CD4-positive, alpha-beta memory T cell (primary cell): ENCODE measurements around the gene PDE6A. TPM values are rescaled to one million over a fixed set of nuclear protein-coding genes. Genes with fewer than 3 reads are reported as not detected.

Experiments used
- CTCF ChIA-PET: fragments of 350-600 bp; sonication (Branson Sonifier 250); formaldehyde crosslinking; loops from one replicate; lab custom pipeline; 2021; ENCODE audit warnings: inconsistent platforms; ENCODE audit not compliant: partially characterized antibody; lab: Charles Lee
- POLR2A ChIA-PET: fragments of 350-600 bp; sonication (Branson Sonifier 250); formaldehyde crosslinking; loops from one replicate; lab custom pipeline; 2021; ENCODE audit not compliant: partially characterized antibody; lab: Charles Lee
- DNase-seq, 5 donors: peaks; one replicate each; pipeline versions ENCODE4 v3.0.0 to v3.0.0-alpha.2; 2020 to 2022; ENCODE audit warnings: mixed read lengths in 1 of 5
- H3K27ac ChIP-seq: one replicate; pipeline ENCODE4 v1.7.0; 2013; ENCODE audit warnings: low read depth, low read length
- H3K27me3 ChIP-seq: 2 replicates; pipeline ENCODE4 v1.7.0; 2013; ENCODE audit warnings: mild to moderate bottlenecking, low read length, moderate library complexity; ENCODE audit not compliant: insufficient read depth
- H3K36me3 ChIP-seq: 2 replicates; pipeline ENCODE4 v1.7.0; 2013; ENCODE audit warnings: mild to moderate bottlenecking, low read length, moderate library complexity; ENCODE audit not compliant: insufficient read depth
- H3K4me1 ChIP-seq: 2 replicates; pipeline ENCODE4 v1.7.0; 2013; ENCODE audit warnings: mild to moderate bottlenecking, low read length, moderate library complexity; ENCODE audit not compliant: insufficient read depth
- H3K4me3 ChIP-seq, 2 donors: one replicate each; pipeline ENCODE4 v1.7.0; 2013; ENCODE audit warnings: low read length in 2 of 2, mild to moderate bottlenecking in 1 of 2
- H3K9me3 ChIP-seq, 2 donors: one replicate each; pipeline ENCODE4 v1.7.0; 2013; ENCODE audit warnings: low read length in 2 of 2, control low read depth in 1 of 2; ENCODE audit not compliant: control insufficient read depth in 1 of 2
- H3K27ac Mint-ChIP-seq, 7 donors: one replicate each; pipeline ENCODE4 v1.8.0; 2020 to 2021; ENCODE audit warnings: mixed read lengths in 7 of 7, mild to moderate bottlenecking in 6 of 7, inconsistent platforms in 3 of 7, moderate library complexity in 3 of 7
- H3K27me3 Mint-ChIP-seq, 2 donors: one replicate each; pipeline ENCODE4 v1.8.0; 2020 to 2021; ENCODE audit warnings: mixed read lengths in 2 of 2
- H3K36me3 Mint-ChIP-seq, 2 donors: one replicate each; pipeline ENCODE4 v1.8.0; 2020 to 2021; ENCODE audit warnings: mixed read lengths in 2 of 2, inconsistent platforms in 1 of 2, mild to moderate bottlenecking in 1 of 2
- H3K4me1 Mint-ChIP-seq, 4 donors: one replicate each; pipeline ENCODE4 v1.8.0; 2020 to 2021; ENCODE audit warnings: mixed read lengths in 4 of 4, mild to moderate bottlenecking in 1 of 4
- H3K4me3 Mint-ChIP-seq, 8 donors: one replicate each; pipeline ENCODE4 v1.8.0; 2020 to 2021; ENCODE audit warnings: mixed read lengths in 8 of 8, mild to moderate bottlenecking in 7 of 8, moderate library complexity in 6 of 8, inconsistent platforms in 3 of 8
- H3K9me3 Mint-ChIP-seq, 8 donors: one replicate each; pipeline ENCODE4 v1.8.0; 2020 to 2021; ENCODE audit warnings: mixed read lengths in 8 of 8, mild to moderate bottlenecking in 5 of 8, inconsistent platforms in 3 of 8, moderate library complexity in 1 of 8
- intact Hi-C: fragments of 100-400 bp; cut with micrococcal nuclease; formaldehyde crosslinking; loops from one replicate; pipeline ENCODE4 v1.15.1; 2023
- polyA plus RNA-seq, 2 donors: library from polyadenylated mRNA; unstranded; fragments of 300-500 nt; fragmentation: Illumina TruSeq; gene quantifications; one replicate each; pipeline ENCODE4 v1.2.3, GENCODE V29; 2021
- total RNA-seq, 2 experiments: library from RNA; stranded (reverse); gene quantifications; one replicate each; pipeline ENCODE4 v1.2.3, GENCODE V29; 2021

Gene PDE6A
- total and polyA plus RNA-seq, 4 experiments from 2014 or later, result not detected

GRCh38 chr5:149975409-149975808 is 30.8 kb upstream of the PDE6A start:
- no peak overlapping the region for H3K4me3 Mint-ChIP-seq
- Histone ChIP-seq H3K27ac (no peak overlapping the region), H3K36me3 (peaks cover 20% of the 10 kb centered on the region), H3K4me1 (no peaks in the 10 kb centered on the region), H3K27me3 (no peaks in the 10 kb centered on the region), H3K9me3 (no peaks in the 10 kb centered on the region), H3K4me3 (no peak overlapping the region)
- H3K4me1 Mint-ChIP-seq, result peaks cover 0 to 10% (median 7%) of the 10 kb centered on the region in 4 donors
- POLR2A ChIA-PET, result no interaction called here
- DNase-seq, result no peak
- H3K27ac Mint-ChIP-seq, result no peak overlapping the region
- no peaks in the 10 kb centered on the region for H3K27me3 Mint-ChIP-seq
- intact Hi-C loops, result no loop called here
- no peaks in the 10 kb centered on the region for H3K9me3 Mint-ChIP-seq
- CTCF ChIA-PET, result interaction anchor here (1.4 to 1.6 kb wide), 2 partner anchors 12 to 141 kb away, joined by 3 read pairs; no protein-coding TSS in a partner anchor
- peaks cover 20 to 23% of the 10 kb centered on the region in 2 donors for H3K36me3 Mint-ChIP-seq

- Mint-ChIP-seq H3K4me1 (peaks cover 0 to 17% (median 12%) of the 10 kb centered on the region in 4 donors), H3K4me3 (no peak overlapping the region), H3K27ac (peak overlapping the region in 1 of 7 donors; percentile 59), H3K9me3 (no peaks in the 10 kb centered on the region), H3K27me3 (no peaks in the 10 kb centered on the region), H3K36me3 (no peaks in the 10 kb centered on the region)
- Histone ChIP-seq H3K36me3 (no peaks in the 10 kb centered on the region), H3K27ac (no peak overlapping the region), H3K4me1 (no peaks in the 10 kb centered on the region), H3K27me3 (no peaks in the 10 kb centered on the region), H3K4me3 (no peak overlapping the region), H3K9me3 (no peaks in the 10 kb centered on the region)
- intact Hi-C loops, result loop anchor here (10.0 kb wide), 1 partner anchor 625 kb away; the partner anchor contains the start of gene GRPEL2
- ChIA-PET CTCF (interaction anchor here (1.3 to 3.6 kb wide), 4 partner anchors 10 to 117 kb away, joined by 3 to 11 read pairs (median 8); partner anchors contain the start of gene SLC26A2), POLR2A (interaction anchor here (0.5 to 1.3 kb wide), 2 partner anchors 9 to 924 kb away, joined by 3 to 4 read pairs; no protein-coding TSS in a partner anchor)
- DNase-seq, result no peak
These were observed 24.8 kb upstream of the PDE6A start for GRCh38 chr5:149969181-149969930.

DNA sequence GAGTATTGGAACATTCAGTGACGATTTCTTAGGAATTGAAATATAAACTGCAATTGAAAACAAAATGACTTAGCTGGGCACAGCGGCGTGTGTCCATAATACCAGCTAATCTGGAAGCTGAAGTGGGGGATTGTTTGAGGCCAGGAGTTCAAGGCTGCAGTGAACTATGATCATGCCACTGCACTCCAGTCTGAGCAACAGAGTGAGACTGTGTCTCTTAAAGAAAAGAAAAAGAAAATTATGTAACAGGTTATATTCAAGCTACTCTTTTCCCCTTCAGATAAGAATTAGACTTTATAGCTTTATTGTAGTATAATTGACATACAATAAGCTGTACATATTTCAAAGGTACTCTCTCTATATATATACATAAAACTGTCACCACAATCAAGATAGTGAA is 22.4 kb upstream of the PDE6A start:
- H3K36me3 Mint-ChIP-seq, result no peaks in the 10 kb centered on the region
- CTCF ChIA-PET, result interaction anchor here (0.9 to 3.6 kb wide), 7 partner anchors 12 to 137 kb away, joined by 3 to 11 read pairs (median 3); no protein-coding TSS in a partner anchor
- H3K27me3 Mint-ChIP-seq, result no peaks in the 10 kb centered on the region
- Histone ChIP-seq H3K4me1 (peaks cover 3% of the 10 kb centered on the region), H3K9me3 (no peaks in the 10 kb centered on the region), H3K4me3 (no peak overlapping the region), H3K27me3 (no peaks in the 10 kb centered on the region), H3K27ac (no peak overlapping the region), H3K36me3 (no peaks in the 10 kb centered on the region)
- H3K27ac Mint-ChIP-seq, result peak overlapping the region in 1 of 7 donors; percentile 5
- no peak for DNase-seq
- POLR2A ChIA-PET, result no interaction called here
- intact Hi-C loops, result loop anchor here (10.0 kb wide), 1 partner anchor 622 kb away; the partner anchor contains the start of gene GRPEL2
- no peaks in the 10 kb centered on the region for H3K9me3 Mint-ChIP-seq
- peaks cover 7 to 20% (median 16%) of the 10 kb centered on the region in 4 donors for H3K4me1 Mint-ChIP-seq
- no peak overlapping the region for H3K4me3 Mint-ChIP-seq

GRCh38 chr5:149963729-149964128 is 19.1 kb upstream of the PDE6A start:
- H3K4me1 Mint-ChIP-seq, result peaks cover 27 to 39% (median 30%) of the 10 kb centered on the region in 4 donors
- CTCF ChIA-PET, result no interaction called here
- H3K27me3 ChIP-seq, result no peaks in the 10 kb centered on the region
- no peak for DNase-seq
- H3K36me3 ChIP-seq, result no peaks in the 10 kb centered on the region
- peaks cover 27% of the 10 kb centered on the region for H3K4me1 ChIP-seq
- H3K4me3 Mint-ChIP-seq, result no peak overlapping the region
- H3K9me3 Mint-ChIP-seq, result no peaks in the 10 kb centered on the region
- no peaks in the 10 kb centered on the region for H3K9me3 ChIP-seq
- no peak overlapping the region for H3K27ac Mint-ChIP-seq
- POLR2A ChIA-PET, result no interaction called here
- intact Hi-C loops, result loop anchor here (10.0 kb wide), 1 partner anchor 619 kb away; the partner anchor contains the start of gene GRPEL2
- no peaks in the 10 kb centered on the region for H3K27me3 Mint-ChIP-seq
- H3K4me3 ChIP-seq, result no peak overlapping the region
- peaks cover 0 to 7% of the 10 kb centered on the region in 2 donors for H3K36me3 Mint-ChIP-seq
- no peak overlapping the region for H3K27ac ChIP-seq

DNA sequence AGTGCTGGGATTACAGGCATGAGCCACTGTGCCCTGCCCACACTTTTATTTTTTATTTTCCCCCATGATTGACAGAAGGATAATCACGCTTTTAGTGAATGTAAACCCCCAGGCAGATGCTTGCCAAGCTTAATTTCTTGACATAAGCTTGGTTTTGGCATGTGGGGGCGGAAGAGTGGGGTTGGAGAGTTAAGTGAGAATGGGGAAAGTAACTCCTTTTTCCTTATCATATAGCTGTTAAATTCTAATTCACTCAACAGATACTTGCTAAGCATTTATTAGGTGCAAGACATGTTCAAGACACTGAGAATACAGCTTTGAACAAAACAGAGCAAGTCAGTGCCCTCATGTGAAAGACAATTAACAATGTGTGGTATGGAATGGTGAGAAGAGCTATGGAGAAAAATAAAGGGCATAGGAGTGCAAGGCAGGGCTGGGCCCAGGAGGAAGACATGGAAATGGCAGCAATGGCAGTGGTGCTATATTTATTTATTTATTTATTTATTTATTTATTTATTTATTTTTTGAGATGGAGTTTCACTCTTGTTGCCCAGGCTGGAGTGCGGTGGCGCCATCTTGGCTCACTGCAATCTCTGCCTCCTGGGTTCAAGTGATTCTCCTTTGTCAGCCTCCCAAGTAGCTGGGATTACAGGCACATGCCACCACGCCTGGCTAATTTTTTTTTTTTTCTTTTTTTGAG is 18.2 kb upstream of the PDE6A start:
- Histone ChIP-seq H3K9me3 (no peaks in the 10 kb centered on the region), H3K27ac (no peak overlapping the region), H3K4me1 (peaks cover 27% of the 10 kb centered on the region), H3K36me3 (no peaks in the 10 kb centered on the region), H3K27me3 (no peaks in the 10 kb centered on the region), H3K4me3 (no peak overlapping the region)
- H3K4me1 Mint-ChIP-seq, result peaks cover 27 to 39% (median 31%) of the 10 kb centered on the region in 4 donors
- POLR2A ChIA-PET, result no interaction called here
- no peaks in the 10 kb centered on the region for H3K9me3 Mint-ChIP-seq
- H3K27ac Mint-ChIP-seq, result peak overlapping the region in 3 of 7 donors; percentile 19 to 91 (median 55)
- peak overlapping the region in 3 of 8 donors; percentile 25 to 47 (median 32) for H3K4me3 Mint-ChIP-seq
- peaks cover 0 to 7% of the 10 kb centered on the region in 2 donors for H3K36me3 Mint-ChIP-seq
- CTCF ChIA-PET, result interaction anchor here (0.6 to 5.0 kb wide), 12 partner anchors 9 to 329 kb away, joined by 3 to 51 read pairs (median 6); no protein-coding TSS in a partner anchor
- no peaks in the 10 kb centered on the region for H3K27me3 Mint-ChIP-seq
- intact Hi-C loops, result loop anchor here (10.0 kb wide), 1 partner anchor 618 kb away; the partner anchor contains the start of gene GRPEL2
- DNase-seq, result no peak

DNA sequence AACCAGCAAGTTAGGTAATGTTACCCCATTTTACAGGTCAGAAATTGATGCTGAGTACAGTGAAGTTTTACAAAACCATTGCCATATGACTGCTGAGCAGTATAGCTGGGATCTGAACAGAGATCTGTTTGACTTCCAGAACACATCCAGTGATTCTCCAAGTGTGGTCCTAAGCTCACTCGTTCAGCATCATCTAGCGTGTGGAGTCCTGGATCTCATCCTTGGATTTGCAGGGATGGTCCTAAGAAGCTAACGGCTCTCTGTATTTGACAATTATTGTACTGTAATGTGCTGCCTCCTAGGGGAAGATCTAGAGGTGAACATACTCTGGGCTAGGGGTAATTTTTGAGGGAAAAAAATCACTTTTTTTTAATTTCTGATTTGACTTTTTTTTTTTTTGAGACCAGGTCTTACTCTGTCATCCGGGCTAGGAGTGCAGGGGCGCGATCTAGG is 17.4 kb upstream of the PDE6A start:
- H3K27me3 ChIP-seq, result no peaks in the 10 kb centered on the region
- no peaks in the 10 kb centered on the region for H3K27me3 Mint-ChIP-seq
- H3K4me1 Mint-ChIP-seq, result peaks cover 27 to 39% (median 31%) of the 10 kb centered on the region in 4 donors
- no peaks in the 10 kb centered on the region for H3K36me3 ChIP-seq
- peaks cover 27% of the 10 kb centered on the region for H3K4me1 ChIP-seq
- H3K4me3 ChIP-seq, result no peak overlapping the region
- peak overlapping the region in 4 of 7 donors; percentile 19 to 91 (median 67) for H3K27ac Mint-ChIP-seq
- no peak overlapping the region for H3K27ac ChIP-seq
- intact Hi-C loops, result loop anchor here (10.0 kb wide), 1 partner anchor 617 kb away; the partner anchor contains the start of gene GRPEL2
- DNase-seq, result peak in 2 of 5 donors; percentile 6 to 8
- H3K4me3 Mint-ChIP-seq, result peak overlapping the region; percentile 85 to 99 (median 96)
- H3K9me3 Mint-ChIP-seq, result no peaks in the 10 kb centered on the region
- H3K36me3 Mint-ChIP-seq, result peaks cover 0 to 7% of the 10 kb centered on the region in 2 donors
- H3K9me3 ChIP-seq, result no peaks in the 10 kb centered on the region
- ChIA-PET CTCF (interaction anchor here (0.8 to 5.0 kb wide), 12 partner anchors 10 to 328 kb away, joined by 3 to 51 read pairs (median 6); partner anchors contain the start of genes HMGXB3 and TIGD6), POLR2A (interaction anchor here (0.6 to 0.9 kb wide), 3 partner anchors 39 to 236 kb away, joined by 3 to 4 read pairs (median 3); partner anchors contain the start of genes HMGXB3 and TIGD6)
